WI38 (cell line): Measurements from ENCODE around the gene IFITM10.

ENCODE experiments used
- H3K4me3 ChIP-seq: 2 replicates; pipeline ENCODE4 v1.5.1; 2011; ENCODE audit warnings: low read depth, mild to moderate bottlenecking, control low read depth, low read length
- CTCF ChIP-seq: IDR thresholded peaks from 2 replicates; pipeline ENCODE4 v1.5.1; 2012; ENCODE audit warnings: low read depth, mild to moderate bottlenecking, control low read depth, low read length

IFITM10 gene

DNA sequence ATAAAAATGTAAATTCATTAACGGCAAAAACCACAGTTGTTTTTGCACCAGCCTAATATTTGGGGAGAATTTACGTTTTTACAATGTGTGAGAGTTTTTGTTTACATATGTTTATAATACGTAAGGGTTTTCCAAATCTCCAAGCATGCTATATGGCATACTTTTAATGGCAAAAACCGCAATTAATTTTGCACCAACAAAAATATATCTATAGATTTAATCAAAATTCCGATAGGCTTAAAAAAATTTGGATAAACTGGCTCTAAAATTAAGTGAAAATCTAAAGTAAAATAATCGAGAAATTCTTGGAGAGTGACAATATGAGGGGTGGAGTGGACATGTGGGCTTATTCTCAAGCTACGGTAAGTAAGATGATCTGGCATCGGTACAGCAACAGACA, 30.6 kb downstream of the IFITM10 start:
- no peak for TF ChIP-seq CTCF
- no peak overlapping the region for H3K4me3 ChIP-seq

DNA sequence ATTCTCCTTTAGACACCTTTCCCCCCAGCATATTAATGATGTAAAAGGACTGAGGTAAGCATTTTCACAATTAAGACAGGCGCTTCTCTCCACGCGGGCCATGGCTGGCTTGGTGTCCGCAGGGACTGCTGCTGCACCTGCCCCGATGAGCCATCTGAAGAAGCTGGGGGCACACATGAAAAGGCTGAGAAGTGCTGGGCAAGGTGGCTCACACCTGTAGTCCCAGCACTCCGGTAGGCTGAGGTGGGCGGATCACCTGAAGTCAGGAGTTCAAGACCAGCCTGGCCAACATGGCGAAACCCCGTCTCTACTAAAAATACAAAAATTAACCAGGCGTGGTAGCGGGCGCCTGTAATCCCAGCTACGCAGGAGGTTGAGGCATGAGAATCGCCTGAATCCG, 32.1 kb downstream of the IFITM10 start:
- no peak overlapping the region for H3K4me3 ChIP-seq
- TF ChIP-seq CTCF, result no peak

GRCh38 chr11:1717745-1718144, 32.6 kb downstream of the IFITM10 start:
- H3K4me3 ChIP-seq, result no peak overlapping the region
- no peak for TF ChIP-seq CTCF

DNA sequence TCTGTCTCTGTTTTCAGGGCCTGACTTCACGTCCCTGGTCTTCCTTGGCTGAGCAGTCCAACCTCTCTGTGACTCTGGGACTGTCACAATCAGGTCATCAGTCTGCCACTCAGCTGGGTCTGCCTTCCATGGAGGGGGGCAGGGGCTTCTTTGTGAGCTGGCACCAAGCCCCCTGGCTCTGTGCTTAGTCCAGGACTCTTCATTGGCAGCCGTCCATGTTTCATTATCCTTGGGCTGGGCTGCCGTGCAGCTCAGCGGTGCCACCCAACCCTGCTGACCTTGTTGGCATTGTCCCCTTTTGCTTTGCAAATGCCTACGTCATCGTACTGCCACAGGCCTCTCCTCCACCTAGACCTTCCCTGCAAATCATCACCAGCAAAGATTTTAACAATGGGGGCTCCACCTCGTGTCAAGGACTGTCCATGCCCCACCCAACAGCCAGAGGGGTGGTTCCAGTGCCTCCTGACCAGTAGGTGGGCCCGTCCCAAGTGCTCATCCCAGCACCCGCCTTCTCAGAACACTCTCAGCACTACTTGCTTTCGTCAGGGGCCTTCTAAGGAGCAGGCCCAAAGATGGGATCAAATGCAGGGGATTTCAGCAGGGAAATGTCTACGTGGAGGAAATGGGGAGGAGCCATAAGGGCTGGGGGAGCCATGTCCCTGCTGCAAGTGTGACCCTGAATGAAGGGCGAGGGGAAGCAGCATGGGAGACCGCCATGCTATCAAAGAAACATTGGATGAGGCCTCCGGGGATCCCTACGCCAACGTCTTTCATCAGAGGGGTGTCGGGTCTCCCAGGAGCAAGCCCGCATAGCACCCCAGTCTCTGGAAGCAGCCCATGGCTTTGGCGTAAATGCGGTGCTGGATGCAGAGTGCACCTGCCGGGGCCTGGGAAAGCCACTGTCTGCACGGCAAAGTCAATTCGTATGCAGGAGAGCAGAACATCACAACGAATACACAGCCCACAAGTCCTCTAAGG, 35.2 kb downstream of the IFITM10 start:
- no peak for TF ChIP-seq CTCF
- H3K4me3 ChIP-seq, result no peak overlapping the region

- H3K4me3 ChIP-seq, result no peak overlapping the region
- no peak for TF ChIP-seq CTCF
Measured at GRCh38 chr11:1708716-1709115, 41.7 kb downstream of the IFITM10 start.

DNA sequence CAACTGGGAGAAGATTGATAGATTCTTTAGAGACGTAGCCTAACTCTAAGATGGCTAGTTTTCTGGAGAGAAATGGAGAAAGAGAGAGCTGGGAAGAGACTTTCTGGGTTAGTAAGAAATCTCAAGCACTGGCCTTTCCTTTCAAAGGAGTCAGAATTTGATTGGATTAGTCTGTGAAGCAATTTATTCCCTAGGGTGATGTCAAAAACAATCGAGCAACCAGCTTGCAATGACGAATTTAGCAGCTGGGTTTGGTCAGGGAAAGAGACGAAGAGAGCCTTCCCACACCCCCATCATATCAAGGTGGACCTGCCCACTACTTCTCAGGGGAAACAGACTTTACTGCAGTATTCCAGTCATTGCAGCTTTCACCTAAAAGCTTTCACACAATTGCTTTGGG, 42.6 kb downstream of the IFITM10 start:
- TF ChIP-seq CTCF, result no peak
- H3K4me3 ChIP-seq, result no peak overlapping the region

GRCh38 chr11:1706634-1707400, 43.6 kb downstream of the IFITM10 start:
- TF ChIP-seq CTCF, result no peak
- no peak overlapping the region for H3K4me3 ChIP-seq
